Uterus (tissue), 2 donors: ENCODE data around the gene METTL3.

Experiments used
- POLR2A ChIP-seq, 2 donors: fragments of 450-650 bp; IDR thresholded peaks; one replicate each; pipeline ENCODE4 v1.6.1; 2016; ENCODE audit warnings: antibody characterized with exemption in 2 of 2, mild to moderate bottlenecking in 1 of 2, moderate library complexity in 1 of 2
- TF ChIP-seq, protein P1 (sequence below), 4 experiments: fragments of 200-600 bp in 2 of 4; fragments of 450-650 bp in 2 of 4; sonication (generic) in 2 of 4; IDR thresholded peaks; one replicate each; pipeline ENCODE4 v1.5.1; 2016 to 2019; ENCODE audit warnings: antibody characterized with exemption in 4 of 4, mild to moderate bottlenecking in 2 of 4, moderate library complexity in 1 of 4

DNA sequence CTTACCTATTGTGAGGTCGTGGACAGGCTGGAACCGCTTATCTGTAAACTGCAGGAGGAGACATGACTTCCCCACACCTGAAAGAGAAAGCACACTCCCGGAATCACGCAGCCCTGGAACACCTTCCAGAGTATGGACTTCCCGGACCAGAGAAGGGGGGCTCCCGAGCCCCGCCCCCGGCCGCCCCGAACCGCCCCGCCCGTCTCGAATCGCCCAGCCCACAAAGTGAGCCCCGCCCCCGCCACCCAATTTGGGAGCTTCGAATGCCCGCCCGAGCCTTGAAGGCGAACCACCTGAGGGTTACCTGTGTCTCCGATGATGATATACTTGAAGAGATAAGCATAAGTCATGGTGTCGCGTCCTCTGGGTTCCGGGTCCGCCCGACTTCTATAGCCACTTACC is 34.6 kb downstream of the METTL3 start:
- TF ChIP-seq, protein P1, sequence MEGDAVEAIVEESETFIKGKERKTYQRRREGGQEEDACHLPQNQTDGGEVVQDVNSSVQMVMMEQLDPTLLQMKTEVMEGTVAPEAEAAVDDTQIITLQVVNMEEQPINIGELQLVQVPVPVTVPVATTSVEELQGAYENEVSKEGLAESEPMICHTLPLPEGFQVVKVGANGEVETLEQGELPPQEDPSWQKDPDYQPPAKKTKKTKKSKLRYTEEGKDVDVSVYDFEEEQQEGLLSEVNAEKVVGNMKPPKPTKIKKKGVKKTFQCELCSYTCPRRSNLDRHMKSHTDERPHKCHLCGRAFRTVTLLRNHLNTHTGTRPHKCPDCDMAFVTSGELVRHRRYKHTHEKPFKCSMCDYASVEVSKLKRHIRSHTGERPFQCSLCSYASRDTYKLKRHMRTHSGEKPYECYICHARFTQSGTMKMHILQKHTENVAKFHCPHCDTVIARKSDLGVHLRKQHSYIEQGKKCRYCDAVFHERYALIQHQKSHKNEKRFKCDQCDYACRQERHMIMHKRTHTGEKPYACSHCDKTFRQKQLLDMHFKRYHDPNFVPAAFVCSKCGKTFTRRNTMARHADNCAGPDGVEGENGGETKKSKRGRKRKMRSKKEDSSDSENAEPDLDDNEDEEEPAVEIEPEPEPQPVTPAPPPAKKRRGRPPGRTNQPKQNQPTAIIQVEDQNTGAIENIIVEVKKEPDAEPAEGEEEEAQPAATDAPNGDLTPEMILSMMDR (IDR thresholded peaks at IDR 0.05): no peak
- TF ChIP-seq POLR2A (IDR thresholded peaks at IDR 0.05): no peak
